ENCODE measurements around the gene IRX3.

Gene IRX3

DNA sequence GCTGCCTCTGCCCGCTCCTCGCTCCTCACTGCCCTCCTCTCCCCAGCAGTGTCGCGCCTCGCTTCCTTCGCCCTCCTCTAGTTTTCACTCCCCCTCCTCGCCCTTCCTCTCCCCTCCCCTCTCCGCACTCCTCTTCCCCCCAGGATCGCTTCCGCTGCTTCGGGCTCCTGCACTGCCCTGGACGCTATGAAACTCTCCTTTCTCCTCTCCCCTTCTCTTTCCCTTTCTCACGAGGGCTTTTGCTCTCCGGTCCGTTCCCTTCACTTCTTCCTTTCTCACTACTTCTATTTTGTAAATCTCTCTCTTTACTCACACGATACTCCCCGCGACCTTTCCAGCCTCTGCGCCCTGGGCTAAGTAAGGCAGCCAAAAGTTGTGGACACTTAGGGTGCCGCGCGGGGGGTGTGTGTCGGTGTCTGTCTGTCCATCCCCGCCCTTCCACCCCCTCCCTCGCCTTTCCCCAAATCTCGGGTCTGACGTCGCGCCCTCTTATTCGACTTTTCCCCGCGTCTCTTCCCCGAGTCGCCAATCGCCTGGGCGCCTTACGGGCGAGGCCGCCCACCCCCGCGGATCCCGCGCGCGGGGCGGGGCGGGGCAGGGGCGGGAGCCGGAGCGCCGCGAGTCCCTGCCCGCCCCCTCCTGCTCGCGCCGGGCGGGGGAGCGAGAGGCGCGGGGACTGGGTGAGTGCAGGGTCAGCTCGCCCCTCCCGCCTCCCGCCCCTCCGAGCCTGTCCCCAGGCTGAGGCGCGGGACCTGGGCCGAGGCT is at the start of gene IRX3:
IRX3 (minus strand) TSS at position 422 of the 765 bp plus-strand sequence. CDS start 737 bp downstream, outside the sequence.
- in situ Hi-C loops (cut with MboI; ENCODE audit: low sequenced_read_pairs), result no loop called here

DNA sequence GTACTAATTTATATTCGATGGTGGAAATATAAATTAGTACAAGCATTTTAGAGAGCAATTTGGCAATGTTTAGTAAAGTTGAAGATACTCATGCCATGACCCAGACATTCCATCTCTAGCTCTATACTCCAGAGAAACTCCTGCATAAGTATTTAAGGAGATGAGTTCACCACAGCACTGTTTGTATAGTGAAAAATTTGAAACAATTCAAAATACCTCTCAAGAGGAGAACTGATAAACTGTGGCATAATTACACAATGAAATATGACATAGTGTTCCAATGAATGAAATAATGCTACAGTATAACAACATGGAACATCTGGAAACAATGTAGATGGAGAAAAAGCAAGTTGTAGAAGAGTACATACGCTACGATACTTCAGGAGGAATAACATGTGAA is 48.6 kb upstream of the IRX3 start:
- in situ Hi-C loops (cut with MboI; ENCODE audit: low sequenced_read_pairs), result no loop called here

DNA sequence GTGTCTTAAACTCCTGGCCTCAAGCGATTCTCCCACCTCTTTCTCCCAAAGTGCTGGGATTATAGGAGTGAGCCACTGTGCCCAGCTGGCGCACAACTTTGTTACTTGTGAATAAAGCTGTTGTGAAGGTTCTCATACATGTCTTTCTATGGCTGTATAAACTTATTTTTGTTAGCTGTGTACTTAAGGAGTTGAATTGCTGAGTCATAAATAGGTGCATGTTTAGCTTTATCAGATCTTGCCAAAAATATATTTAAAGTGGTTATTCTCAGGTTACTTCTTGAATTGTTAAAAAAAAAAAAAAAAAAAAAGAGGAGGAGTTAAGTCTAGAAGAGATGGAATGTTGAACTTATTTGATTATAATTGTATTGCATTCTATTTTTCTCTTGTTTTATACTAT is 47.6 kb upstream of the IRX3 start:
- in situ Hi-C loops (cut with MboI; ENCODE audit: low sequenced_read_pairs), result no loop called here

DNA sequence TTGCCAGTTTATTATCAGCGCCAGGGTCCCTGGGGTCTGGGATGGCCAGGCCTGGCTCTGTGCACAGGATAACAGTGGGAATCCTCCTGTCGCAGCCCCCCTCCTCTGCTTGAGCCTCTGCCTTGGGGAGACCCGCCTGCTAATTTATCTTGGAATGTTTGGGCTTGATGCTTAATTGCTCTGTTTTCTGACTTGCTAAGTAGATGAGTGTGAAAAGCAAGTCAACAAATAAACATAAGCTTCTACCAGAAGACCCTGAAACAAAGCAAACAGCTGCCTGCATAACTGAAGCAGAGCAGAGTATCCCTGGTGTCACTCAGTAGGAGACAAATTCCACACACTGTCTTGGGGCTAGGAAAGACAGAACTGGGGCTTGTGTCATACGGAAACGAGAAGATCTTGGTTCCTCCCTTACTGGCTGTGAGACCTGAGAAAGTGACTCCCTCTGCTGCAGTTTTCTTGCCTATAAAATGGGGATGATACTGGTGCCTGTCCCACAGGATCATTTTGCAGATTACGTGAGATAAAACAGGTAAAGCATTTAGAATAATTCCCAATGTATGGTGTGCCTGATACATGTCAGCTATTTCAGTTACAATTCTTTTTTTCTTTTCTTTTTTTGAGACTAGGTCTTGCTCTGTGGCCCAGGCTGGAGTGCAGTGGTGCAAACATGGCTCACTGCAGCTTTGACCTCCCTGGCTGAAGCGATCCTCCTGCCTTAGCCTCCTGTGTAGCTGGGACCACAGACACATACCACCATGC is 44.8 kb upstream of the IRX3 start:
- in situ Hi-C loops (cut with MboI; ENCODE audit: low sequenced_read_pairs), result no loop called here

DNA sequence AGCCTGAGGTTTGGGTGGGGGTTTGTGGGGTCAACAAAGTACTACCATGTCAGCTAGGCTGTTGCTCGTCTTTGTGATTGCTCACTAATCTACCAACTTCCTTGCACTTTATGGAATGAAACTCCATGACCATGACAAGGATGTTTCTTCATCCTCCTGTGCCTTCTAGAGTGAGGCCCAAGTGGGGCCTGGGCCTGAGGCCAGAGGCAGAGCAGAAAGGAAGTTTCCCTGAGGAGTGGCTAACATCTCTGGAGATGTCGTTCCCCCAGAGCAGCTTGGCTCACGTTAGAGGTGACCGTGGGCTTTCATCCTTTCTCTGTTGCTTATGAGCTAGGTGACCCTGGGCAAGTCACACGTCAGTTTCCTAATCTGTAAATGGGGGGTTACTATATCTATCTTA is 41.0 kb upstream of the IRX3 start:
- in situ Hi-C loops (cut with MboI; ENCODE audit: low sequenced_read_pairs), result no loop called here

DNA sequence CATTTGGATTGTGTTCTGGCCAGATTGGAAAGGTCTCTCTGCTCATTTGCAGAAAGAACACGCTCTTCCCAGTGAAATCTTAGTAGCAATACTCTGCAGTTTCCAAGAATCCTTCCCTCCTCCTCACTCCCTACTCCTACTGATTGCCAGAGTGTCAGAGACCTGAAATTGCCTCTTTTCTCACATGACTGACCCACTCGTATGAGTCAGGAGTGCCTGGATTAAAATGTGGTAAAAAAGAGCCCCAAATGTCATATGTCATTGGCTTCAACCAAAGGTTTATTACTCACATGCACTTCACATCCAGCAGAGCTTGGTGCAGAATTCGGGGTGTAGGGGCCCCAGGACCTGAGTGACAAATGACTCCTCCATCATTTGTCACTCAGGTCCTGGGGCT is 39.7 kb upstream of the IRX3 start:
- in situ Hi-C loops (cut with MboI; ENCODE audit: low sequenced_read_pairs), result no loop called here

DNA sequence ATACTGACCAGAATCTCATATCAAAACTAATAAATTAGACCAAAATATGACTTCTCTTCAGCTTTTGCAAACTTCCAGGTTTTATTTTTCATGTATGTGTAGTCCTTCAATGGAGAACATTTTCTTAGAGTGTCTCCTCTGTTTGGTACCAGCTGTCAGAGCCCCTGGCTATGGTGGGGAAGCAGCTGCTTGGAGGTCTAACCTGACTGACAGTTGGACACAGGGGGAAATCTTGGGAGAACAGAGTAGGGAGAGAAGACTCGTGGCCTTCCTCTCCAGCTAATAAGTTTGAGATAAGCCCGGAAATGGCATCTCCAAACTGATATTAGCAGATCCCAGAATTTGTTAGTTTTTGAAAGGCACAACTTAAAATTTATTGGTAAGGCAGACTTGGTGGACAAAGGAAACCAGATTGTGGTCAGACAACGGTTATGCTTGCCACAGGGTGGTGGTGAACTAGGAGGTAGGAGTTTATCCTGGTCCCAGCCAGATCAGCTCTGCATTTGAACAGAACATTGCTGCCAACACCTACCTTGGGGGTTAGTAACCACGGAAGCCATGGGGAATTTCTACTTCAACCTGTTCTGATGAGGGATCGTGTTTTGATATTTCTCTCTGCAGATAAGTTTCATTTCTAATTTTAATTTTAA is 39.2 kb upstream of the IRX3 start:
- in situ Hi-C loops (cut with MboI; ENCODE audit: low sequenced_read_pairs), result no loop called here

DNA sequence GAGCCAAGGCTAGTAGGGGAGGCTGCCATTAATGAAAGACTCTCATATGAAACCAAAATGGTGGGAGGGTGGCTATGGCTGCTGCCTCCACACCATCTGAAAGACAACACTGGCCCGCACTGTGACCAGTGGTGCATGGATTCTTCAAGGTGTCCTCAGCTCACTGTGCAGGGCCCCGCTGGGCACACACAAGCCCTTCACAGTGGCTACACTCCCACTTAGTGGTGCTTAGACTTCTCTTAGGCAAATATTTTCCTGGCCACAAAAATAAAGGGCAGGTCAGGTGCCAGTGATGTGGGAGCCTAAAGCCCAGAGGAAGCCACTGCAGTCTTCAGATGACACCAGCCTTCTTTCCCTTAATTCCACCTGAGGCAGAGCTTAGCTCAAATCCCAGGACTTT is 38.1 kb upstream of the IRX3 start:
- in situ Hi-C loops (cut with MboI; ENCODE audit: low sequenced_read_pairs), result no loop called here

GRCh38 chr16:54320697-54321340 is 34.2 kb upstream of the IRX3 start:
- in situ Hi-C loops (cut with MboI; ENCODE audit: low sequenced_read_pairs), result no loop called here

DNA sequence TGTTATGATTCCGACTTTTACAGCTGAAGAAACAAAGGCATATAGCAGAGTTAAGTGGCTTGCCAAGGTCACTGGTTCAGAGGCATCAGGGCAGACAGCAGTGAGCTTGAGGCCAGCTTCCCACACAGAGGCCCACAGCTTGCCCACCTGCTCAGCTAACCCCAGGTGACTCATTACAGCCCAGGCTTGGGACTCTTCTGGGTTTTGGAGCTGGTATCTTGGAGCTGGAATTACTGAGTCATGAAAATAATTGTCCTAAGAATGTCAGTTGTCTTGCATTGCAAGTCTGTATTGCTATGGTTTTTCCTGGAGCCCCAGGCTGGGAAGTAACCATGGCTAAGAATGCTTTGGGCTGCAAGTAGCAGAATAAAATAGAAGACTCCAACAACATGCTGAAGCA is 32.4 kb upstream of the IRX3 start:
- in situ Hi-C loops (cut with MboI; ENCODE audit: low sequenced_read_pairs), result no loop called here

- in situ Hi-C loops (cut with MboI; ENCODE audit: low sequenced_read_pairs), result no loop called here
Measured at GRCh38 chr16:54317101-54317611, 30.6 kb upstream of the IRX3 start.

DNA sequence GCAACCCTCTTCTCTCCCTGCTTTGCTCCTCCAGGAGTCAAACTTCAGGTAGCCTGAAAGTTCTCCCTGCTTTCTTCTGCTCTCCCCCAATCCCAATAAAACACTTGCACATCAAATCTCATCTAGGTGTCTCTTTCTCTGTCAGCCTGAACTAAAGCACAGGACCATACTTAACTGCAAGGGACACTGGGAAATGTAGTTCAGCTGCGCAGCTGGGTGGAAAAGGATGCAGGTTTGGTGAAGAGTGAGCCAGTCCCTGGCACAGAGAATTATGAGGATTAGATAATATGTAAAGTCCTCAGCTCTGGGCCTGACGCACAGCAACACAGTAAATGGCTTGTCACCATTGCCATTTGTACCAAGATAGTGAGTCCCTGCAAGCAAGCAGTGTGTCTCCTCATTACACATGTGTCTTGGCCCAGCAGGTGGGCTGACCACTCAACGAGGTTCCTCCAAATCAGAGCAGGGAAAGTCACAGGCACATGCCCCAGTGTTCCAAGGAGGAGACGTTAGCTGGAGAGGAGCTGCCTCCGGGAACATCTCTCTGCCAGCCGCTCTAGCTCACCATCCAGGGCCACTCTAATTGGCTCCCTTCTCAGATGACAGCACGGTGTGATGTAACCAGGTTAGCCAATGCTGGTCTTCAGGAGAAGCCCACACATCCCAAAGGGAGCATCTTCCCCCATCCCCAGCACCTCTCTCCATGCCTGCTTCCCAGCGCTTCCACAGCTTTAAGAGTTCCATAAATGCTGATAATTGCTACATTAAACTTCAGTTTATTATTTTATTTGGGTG is 29.7 kb upstream of the IRX3 start:
- in situ Hi-C loops (cut with MboI; ENCODE audit: low sequenced_read_pairs), result no loop called here

GRCh38 chr16:54313789-54314188 is 27.2 kb upstream of the IRX3 start:
- in situ Hi-C loops (cut with MboI; ENCODE audit: low sequenced_read_pairs), result no loop called here

DNA sequence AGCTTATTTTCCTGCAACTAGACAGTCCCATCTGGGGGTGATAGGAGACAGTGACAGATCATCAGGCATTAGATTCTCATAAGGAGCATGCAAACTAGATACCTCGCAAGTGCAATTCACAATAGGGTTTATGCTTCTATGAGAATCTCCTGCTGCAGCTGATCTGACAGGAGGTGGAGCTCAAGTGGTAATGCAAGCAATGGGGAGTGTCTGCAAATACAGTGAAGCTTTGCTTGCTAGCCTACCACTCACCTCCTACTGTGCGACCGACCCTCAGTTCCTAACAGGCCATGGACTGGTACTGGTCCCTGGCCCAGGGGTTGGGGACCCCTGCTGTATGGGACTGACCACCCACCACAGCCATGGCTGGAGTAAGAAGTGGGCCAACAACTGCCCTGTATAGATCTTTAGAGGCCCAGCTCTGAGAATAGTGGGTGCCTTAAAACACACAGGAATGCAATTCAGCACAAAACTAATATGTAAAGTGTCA is 26.0 kb upstream of the IRX3 start:
- in situ Hi-C loops (cut with MboI; ENCODE audit: low sequenced_read_pairs), result no loop called here

- in situ Hi-C loops (cut with MboI; ENCODE audit: low sequenced_read_pairs), result no loop called here
Measured at GRCh38 chr16:54309341-54309740, 22.8 kb upstream of the IRX3 start.

DNA sequence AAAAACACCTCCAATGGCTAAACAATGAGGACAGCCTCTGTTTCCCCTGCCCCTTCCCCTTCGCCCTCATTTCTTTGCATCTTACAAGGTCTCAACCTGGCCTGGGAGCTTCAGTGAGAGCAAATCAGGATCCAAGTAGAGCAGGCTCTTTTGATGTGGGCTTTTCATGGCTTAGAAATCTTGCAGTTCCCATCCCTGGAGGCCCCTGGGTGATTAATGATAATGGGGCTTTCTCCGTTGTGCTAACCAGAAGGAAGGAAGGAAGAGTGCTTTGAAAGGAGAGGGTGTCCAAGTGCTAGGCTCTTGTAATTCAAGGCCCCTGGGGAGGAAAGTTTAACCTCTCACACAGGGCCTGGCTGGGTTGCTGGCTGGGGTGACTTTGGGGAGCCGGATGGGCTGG is 18.5 kb upstream of the IRX3 start:
- in situ Hi-C loops (cut with MboI; ENCODE audit: low sequenced_read_pairs), result no loop called here

DNA sequence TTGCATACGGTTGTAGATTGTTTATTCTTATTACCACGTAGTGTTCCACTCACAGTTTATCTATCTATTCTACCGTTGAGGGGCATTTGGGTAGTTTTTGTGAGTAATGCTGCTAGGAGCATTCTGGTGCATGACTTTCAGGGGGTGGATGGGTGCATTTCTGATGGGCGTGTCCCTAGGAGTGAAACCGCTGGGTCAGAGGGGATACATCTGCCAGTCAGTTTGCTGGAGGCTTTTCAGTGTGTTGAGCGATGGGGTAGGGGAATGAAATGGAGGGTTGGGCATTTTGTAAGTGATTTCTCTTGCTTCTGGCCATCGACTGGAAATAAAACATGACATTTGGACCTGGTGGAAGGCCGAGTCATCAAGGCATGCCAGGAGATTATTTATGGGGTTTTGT is 17.0 kb upstream of the IRX3 start:
- in situ Hi-C loops (cut with MboI; ENCODE audit: low sequenced_read_pairs), result no loop called here

DNA sequence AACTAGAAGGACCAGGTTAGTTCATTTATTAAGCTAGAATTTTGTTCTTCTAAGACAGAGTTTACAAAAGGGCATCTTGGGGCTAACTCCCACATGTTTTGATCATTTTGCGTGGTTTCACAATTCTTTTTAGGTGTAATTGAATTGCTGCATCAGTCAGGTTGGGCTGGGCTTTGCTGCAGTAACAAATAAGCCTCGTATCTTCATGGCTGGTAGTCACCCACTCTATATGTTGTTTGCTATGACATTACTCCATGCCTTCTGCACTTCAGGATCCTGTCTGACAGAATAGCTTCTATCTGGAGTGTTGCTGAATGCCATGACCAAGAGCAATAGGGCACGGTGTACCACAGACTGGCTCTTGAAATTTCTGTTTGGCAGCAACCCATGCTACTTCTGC is 10.6 kb upstream of the IRX3 start:
- in situ Hi-C loops (cut with MboI; ENCODE audit: low sequenced_read_pairs), result no loop called here

GRCh38 chr16:54296543-54296942 is 10.0 kb upstream of the IRX3 start:
- in situ Hi-C loops (cut with MboI; ENCODE audit: low sequenced_read_pairs), result no loop called here
